ENCODE data around the gene VEPH1.
A peak's percentile ranks its signal among the peaks of the same experiment; 100 is the strongest.

VEPH1 gene

DNA sequence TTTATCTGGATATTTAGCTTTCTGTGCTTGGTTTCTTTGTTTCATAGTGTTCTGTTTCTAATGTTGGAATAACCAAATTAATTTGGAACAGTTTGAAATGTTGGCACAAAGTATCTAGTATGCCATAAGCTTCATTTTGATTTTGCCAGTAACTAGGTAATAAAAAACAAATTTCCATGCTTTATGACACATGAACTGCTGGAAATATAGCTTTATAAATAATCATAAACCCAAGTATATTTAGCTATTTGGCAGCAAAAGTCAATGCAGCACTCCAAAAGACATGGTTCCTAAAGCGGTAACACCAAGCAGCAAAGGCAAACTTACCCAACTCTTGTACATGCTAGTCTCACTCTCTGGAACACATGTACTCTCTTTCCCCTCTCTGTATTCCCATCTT is 237.3 kb downstream of the VEPH1 start:
- TF ChIP-seq, protein P1, sequence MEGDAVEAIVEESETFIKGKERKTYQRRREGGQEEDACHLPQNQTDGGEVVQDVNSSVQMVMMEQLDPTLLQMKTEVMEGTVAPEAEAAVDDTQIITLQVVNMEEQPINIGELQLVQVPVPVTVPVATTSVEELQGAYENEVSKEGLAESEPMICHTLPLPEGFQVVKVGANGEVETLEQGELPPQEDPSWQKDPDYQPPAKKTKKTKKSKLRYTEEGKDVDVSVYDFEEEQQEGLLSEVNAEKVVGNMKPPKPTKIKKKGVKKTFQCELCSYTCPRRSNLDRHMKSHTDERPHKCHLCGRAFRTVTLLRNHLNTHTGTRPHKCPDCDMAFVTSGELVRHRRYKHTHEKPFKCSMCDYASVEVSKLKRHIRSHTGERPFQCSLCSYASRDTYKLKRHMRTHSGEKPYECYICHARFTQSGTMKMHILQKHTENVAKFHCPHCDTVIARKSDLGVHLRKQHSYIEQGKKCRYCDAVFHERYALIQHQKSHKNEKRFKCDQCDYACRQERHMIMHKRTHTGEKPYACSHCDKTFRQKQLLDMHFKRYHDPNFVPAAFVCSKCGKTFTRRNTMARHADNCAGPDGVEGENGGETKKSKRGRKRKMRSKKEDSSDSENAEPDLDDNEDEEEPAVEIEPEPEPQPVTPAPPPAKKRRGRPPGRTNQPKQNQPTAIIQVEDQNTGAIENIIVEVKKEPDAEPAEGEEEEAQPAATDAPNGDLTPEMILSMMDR (IDR thresholded peaks at IDR 0.05; ENCODE audit: low read depth, low read length, missing control alignments): no peak
- DNase-seq: no peak
- no peaks in the 10 kb centered on the region for H3K27me3 ChIP-seq (replicated peaks)
- H3K27ac ChIP-seq: no peak overlapping the region
- in situ Hi-C loops (cut with HindIII; ENCODE audit: low pct_ligation_motif_present, low sequenced_read_pairs): no loop called here
- no peaks in the 10 kb centered on the region for H3K36me3 ChIP-seq (replicated peaks)
- H3K4me3 ChIP-seq (ENCODE audit: low read depth, low read length): no peak overlapping the region

DNA sequence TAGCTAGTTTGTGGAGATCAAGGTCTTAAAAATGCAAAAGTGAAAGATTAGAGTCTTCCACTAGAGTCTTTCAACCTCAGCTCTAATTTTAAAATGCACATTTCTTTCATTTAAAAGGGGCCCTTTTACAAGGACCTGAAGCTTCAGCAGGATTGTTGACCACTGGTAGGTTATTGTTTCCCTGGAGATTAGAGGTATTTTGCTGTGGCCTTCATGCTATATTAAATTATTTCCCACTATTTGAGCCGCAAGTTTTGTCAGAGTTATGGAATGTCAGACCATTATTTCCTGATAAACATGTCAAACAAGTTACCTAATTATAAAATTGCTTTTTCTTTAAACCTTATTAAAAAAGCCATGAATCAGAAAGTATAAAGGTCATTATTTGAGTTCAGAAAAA is 240.2 kb downstream of the VEPH1 start:
- in situ Hi-C loops (cut with HindIII; ENCODE audit: low pct_ligation_motif_present, low sequenced_read_pairs): no loop called here
- Histone ChIP-seq H3K27me3 (replicated peaks) (no peaks in the 10 kb centered on the region), H3K27ac (peak overlapping the region; percentile 36), H3K4me3 (ENCODE audit: low read depth, low read length) (no peak overlapping the region), H3K36me3 (replicated peaks) (no peaks in the 10 kb centered on the region)
- peak; percentile 44 for DNase-seq
- TF ChIP-seq, protein P1 (IDR thresholded peaks at IDR 0.05; ENCODE audit: low read depth, low read length, missing control alignments): no peak

DNA sequence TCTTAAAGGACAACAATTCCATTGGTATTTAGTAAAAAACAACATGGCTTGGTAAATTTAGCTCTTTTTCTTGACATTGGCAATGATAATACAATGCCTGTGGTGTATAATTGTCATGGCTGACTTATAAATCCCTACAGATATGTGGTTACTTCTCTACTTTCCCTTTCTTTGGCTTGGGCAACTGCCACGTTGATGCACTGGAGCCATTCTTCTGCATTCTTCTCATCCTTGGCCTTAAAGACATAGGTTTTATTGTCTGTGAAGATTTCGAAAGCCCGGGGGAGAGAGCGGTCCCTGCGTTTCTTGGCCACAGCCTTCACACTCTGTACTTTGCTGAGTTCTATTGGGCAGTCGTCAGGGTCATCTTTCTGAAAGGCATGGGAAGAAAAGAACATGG is 242.2 kb downstream of the VEPH1 start:
- Histone ChIP-seq H3K36me3 (replicated peaks) (no peaks in the 10 kb centered on the region), H3K27me3 (replicated peaks) (no peaks in the 10 kb centered on the region), H3K27ac (no peak overlapping the region), H3K4me3 (ENCODE audit: low read depth, low read length) (no peak overlapping the region)
- in situ Hi-C loops (cut with HindIII; ENCODE audit: low pct_ligation_motif_present, low sequenced_read_pairs): no loop called here
- TF ChIP-seq, protein P1 (IDR thresholded peaks at IDR 0.05; ENCODE audit: low read depth, low read length, missing control alignments): no peak
- peak; percentile 46 for DNase-seq

DNA sequence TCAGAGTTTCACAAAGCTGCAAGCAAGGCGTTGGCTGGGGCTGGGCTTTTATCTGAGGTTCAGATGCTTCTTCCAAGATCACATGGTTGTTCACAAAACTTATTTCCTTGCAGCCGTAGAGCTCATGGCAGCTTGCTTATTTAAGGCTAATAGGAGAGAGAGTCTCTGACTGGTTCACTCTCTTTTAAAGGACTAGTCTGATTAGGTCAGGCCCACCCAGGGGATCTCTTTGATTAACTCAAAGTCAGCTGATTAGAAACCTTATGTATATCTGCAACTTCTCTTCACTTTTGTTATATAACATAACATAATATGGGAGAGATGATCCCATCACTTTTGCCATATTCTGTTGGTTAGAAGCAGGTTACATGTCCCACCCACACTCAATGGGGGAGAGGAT is 243.4 kb downstream of the VEPH1 start:
- DNase-seq: no peak
- in situ Hi-C loops (cut with HindIII; ENCODE audit: low pct_ligation_motif_present, low sequenced_read_pairs): no loop called here
- no peaks in the 10 kb centered on the region for H3K27me3 ChIP-seq (replicated peaks)
- no peaks in the 10 kb centered on the region for H3K36me3 ChIP-seq (replicated peaks)
- no peak overlapping the region for H3K4me3 ChIP-seq (ENCODE audit: low read depth, low read length)
- H3K27ac ChIP-seq: no peak overlapping the region
- TF ChIP-seq, protein P1 (IDR thresholded peaks at IDR 0.05; ENCODE audit: low read depth, low read length, missing control alignments): no peak

DNA sequence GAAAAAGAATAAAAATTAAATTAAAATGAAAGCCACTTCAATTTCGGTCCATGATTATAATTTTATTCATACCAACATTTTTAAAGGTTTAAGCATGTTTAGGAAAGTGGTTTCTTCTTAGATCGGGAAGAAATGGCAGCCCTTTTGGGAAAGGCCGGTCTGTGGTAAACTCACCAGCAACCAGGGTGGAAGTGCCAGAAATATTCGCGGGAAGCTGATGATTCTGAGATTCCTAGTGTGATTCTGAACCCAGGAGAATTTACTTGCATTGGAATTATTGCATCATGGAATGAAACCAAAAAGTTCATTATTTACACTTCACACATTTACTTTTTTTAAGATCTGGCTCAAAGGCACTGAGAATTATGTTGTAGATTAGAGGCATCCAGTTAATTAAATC is 246.1 kb downstream of the VEPH1 start:
- Histone ChIP-seq H3K36me3 (replicated peaks) (no peaks in the 10 kb centered on the region), H3K4me3 (ENCODE audit: low read depth, low read length) (no peak overlapping the region), H3K27me3 (replicated peaks) (no peaks in the 10 kb centered on the region), H3K27ac (no peak overlapping the region)
- TF ChIP-seq, protein P1 (IDR thresholded peaks at IDR 0.05; ENCODE audit: low read depth, low read length, missing control alignments): no peak
- no peak for DNase-seq
- in situ Hi-C loops (cut with HindIII; ENCODE audit: low pct_ligation_motif_present, low sequenced_read_pairs): no loop called here

GRCh38 chr3:157255797-157256196 is 247.4 kb downstream of the VEPH1 start:
- Histone ChIP-seq H3K4me3 (ENCODE audit: low read depth, low read length) (no peak overlapping the region), H3K27ac (no peak overlapping the region), H3K27me3 (replicated peaks) (no peaks in the 10 kb centered on the region), H3K36me3 (replicated peaks) (no peaks in the 10 kb centered on the region)
- in situ Hi-C loops (cut with HindIII; ENCODE audit: low pct_ligation_motif_present, low sequenced_read_pairs): no loop called here
- DNase-seq: no peak
- TF ChIP-seq, protein P1 (IDR thresholded peaks at IDR 0.05; ENCODE audit: low read depth, low read length, missing control alignments): no peak

Measured in brain microvascular endothelial cell (primary cell).